Neutrophil (primary cell): ENCODE results near the gene RINL.
"Not testable (repeated sequence)": the region's sequence is repeated elsewhere in the genome, so short reads cannot be mapped to it uniquely, and the experiment has no call there.

Experiments
- H3K27ac ChIP-seq: fragments of 200-600 bp; sonication (generic); 2 replicates; pipeline ENCODE4 v1.5.1; 2016; ENCODE audit warnings: mild to moderate bottlenecking, moderate library complexity
- H3K27me3 ChIP-seq: fragments of 200-600 bp; sonication (generic); 2 replicates; pipeline ENCODE4 v1.6.0; 2016; ENCODE audit warnings: mild to moderate bottlenecking
- H3K36me3 ChIP-seq: fragments of 200-600 bp; sonication (generic); 2 replicates; pipeline ENCODE4 v1.5.1; 2017
- H3K4me1 ChIP-seq, 2 experiments: fragments of 200-600 bp in 1 of 2; sonication (generic) in 1 of 2; 1 replicate in 1 of 2; 2 replicates in 1 of 2; pipeline versions ENCODE4 v1.5.1 to v1.6.1; 2013 to 2016; ENCODE audit warnings: low read depth in 1 of 2, low read length in 1 of 2, mild to moderate bottlenecking in 1 of 2, moderate library complexity in 1 of 2; ENCODE audit not compliant: control insufficient read depth in 1 of 2, insufficient read depth in 1 of 2
- H3K4me3 ChIP-seq, 2 experiments: fragments of 200-600 bp in 1 of 2; sonication (generic) in 1 of 2; 1 replicate in 1 of 2; 2 replicates in 1 of 2; pipeline ENCODE4 v1.5.1; 2013 to 2016; ENCODE audit warnings: low read depth in 1 of 2, low read length in 1 of 2, mild to moderate bottlenecking in 1 of 2, moderate library complexity in 1 of 2
- H3K9me3 ChIP-seq: fragments of 200-600 bp; sonication (generic); 2 replicates; pipeline ENCODE4 v1.5.1; 2016
- TF ChIP-seq, protein P1 (sequence below): fragments of 200-600 bp; sonication (generic); IDR thresholded peaks from 2 replicates; pipeline ENCODE4 v1.5.1; 2016; ENCODE audit warnings: antibody characterized with exemption

The RINL gene

DNA sequence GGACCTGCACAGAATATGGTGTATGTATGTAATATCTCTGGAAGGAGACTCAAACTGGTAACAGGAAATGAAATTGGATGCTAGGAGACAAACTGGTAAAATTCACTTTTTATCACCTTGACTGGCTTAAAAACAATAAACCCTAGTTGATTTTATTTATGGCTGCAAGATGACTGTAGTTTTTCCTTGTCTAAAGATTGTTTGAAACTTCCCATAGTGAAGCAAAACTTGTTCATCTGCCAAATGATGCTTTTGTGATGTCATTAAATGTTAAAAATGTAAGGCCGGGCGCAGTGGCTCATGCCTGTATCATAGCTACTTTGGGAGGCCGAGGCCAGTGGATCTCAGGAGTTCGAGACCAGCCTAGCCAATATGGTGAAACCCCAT is 44.0 kb downstream of the RINL start:
- Histone ChIP-seq H3K27ac (no peak overlapping the region), H3K4me3 (no peak overlapping the region), H3K36me3 (peaks cover 39% of the 10 kb centered on the region), H3K27me3 (no peaks in the 10 kb centered on the region), H3K9me3 (no peaks in the 10 kb centered on the region), H3K4me1 (peaks cover 19 to 23% of the 10 kb centered on the region in 2 experiments)
- TF ChIP-seq, protein P1, sequence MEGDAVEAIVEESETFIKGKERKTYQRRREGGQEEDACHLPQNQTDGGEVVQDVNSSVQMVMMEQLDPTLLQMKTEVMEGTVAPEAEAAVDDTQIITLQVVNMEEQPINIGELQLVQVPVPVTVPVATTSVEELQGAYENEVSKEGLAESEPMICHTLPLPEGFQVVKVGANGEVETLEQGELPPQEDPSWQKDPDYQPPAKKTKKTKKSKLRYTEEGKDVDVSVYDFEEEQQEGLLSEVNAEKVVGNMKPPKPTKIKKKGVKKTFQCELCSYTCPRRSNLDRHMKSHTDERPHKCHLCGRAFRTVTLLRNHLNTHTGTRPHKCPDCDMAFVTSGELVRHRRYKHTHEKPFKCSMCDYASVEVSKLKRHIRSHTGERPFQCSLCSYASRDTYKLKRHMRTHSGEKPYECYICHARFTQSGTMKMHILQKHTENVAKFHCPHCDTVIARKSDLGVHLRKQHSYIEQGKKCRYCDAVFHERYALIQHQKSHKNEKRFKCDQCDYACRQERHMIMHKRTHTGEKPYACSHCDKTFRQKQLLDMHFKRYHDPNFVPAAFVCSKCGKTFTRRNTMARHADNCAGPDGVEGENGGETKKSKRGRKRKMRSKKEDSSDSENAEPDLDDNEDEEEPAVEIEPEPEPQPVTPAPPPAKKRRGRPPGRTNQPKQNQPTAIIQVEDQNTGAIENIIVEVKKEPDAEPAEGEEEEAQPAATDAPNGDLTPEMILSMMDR: no peak

DNA sequence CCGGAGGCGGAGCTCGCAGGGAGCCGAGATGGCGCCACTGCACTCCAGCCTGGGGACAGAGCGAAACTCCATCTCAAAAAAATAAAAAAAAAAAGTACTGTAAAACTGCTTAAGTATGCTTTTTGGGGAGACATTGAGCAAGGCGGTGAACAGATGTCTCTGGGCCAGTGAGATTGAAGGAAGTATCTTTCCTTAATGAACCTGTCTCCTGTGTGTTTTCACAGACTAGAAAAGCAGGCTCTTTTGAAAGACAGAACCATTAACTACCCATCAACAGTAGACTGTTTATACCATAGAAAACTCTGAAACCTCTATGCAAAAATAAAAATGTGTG is 45.0 kb downstream of the RINL start:
- TF ChIP-seq, protein P1: no peak
- Histone ChIP-seq H3K27me3 (no peaks in the 10 kb centered on the region), H3K27ac (no peak overlapping the region), H3K9me3 (no peaks in the 10 kb centered on the region), H3K4me1 (peaks cover 21 to 25% of the 10 kb centered on the region in 2 experiments), H3K36me3 (peaks cover 29% of the 10 kb centered on the region), H3K4me3 (no peak overlapping the region)

DNA sequence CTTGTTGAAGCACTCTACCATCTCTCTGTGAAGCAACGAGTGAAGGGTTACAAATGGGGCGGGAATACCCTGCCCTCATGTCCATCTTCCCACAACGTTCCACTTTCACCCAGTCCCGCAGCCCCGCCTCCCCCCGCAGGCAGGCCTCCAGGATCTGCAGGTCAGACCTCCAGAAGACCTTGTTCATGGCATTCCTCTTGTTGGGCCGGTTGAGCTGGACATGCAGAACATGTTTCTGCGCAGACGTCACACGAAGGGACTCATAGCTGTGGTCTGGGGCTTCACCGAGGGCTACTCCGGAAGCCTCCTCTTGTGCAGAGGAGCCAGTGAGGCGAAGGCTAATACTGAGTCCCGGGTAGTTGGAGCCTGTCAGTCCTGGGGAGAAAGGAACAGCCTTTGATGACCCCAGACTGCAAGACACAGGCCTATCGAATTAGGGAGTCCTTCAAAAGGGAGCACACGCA is 46.9 kb downstream of the RINL start:
- no peaks in the 10 kb centered on the region for H3K27me3 ChIP-seq
- peaks cover 21 to 25% of the 10 kb centered on the region in 2 experiments for H3K4me1 ChIP-seq
- TF ChIP-seq, protein P1: no peak
- peak overlapping the region; percentile 76 for H3K27ac ChIP-seq
- no peaks in the 10 kb centered on the region for H3K9me3 ChIP-seq
- peaks cover 18% of the 10 kb centered on the region for H3K36me3 ChIP-seq
- peak overlapping the region; percentile 89 to 90 for H3K4me3 ChIP-seq

DNA sequence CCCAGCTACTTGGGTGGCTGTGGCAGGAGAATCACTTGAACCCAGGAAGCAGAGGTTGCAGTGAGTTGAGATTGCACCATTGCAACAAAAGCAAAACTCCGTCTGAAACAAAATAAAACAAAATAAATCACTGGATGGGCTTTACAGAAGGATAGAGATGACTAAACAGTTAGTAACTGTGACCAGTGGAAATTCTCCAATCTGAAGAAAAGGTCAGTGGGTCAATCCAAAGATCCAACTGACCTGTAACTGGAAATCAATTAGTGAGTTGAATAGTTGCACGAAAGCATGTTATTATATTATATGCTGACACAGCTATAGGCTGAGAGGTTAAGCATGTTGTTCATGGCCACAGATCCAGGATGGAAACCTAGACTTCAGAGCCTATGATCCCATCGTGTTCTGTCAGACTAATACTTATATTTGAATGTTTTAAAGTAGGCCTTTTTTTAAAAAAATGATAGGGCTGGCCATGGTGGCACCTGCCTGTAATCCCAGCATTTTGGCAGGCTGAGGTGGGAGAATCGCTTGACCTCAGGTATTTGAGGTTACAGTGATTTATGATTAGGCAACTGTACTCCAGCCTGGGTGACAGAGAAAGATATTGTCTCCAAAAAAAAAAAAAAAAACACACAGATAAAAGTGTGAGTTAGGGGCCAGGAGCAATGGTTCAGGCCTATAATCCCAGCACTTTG is 47.9 kb downstream of the RINL start:
- Histone ChIP-seq H3K27me3 (no peaks in the 10 kb centered on the region), H3K4me3 (no peak overlapping the region), H3K36me3 (peaks cover 13% of the 10 kb centered on the region), H3K27ac (no peak overlapping the region), H3K9me3 (no peaks in the 10 kb centered on the region), H3K4me1 (peaks cover 21 to 25% of the 10 kb centered on the region in 2 experiments)
- TF ChIP-seq, protein P1: no peak

DNA sequence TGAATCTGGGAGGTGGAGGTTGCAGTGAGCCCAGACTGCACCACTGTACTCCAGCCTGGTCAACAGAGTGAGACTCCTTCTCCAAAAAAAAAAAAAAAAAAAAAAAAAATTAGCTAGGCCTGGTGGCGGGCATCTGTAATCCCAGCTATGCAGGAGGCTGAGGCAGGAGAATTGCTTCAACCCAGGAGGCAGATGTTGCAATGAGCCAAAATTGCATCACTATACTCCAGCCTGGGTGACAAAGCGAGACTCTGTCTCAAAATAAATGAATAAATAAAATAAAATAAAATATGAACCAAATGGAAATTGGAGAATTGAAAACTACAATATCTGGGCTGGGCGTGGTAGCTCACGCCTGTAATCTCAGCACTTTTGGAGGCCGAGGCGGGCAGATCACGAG is 48.9 kb downstream of the RINL start:
- not testable (repeated sequence) for H3K4me3 ChIP-seq, H3K27me3 ChIP-seq, H3K9me3 ChIP-seq, H3K27ac ChIP-seq
- H3K36me3 ChIP-seq: peaks cover 13% of the 10 kb centered on the region
- peaks cover 21 to 25% of the 10 kb centered on the region in 2 experiments for H3K4me1 ChIP-seq

DNA sequence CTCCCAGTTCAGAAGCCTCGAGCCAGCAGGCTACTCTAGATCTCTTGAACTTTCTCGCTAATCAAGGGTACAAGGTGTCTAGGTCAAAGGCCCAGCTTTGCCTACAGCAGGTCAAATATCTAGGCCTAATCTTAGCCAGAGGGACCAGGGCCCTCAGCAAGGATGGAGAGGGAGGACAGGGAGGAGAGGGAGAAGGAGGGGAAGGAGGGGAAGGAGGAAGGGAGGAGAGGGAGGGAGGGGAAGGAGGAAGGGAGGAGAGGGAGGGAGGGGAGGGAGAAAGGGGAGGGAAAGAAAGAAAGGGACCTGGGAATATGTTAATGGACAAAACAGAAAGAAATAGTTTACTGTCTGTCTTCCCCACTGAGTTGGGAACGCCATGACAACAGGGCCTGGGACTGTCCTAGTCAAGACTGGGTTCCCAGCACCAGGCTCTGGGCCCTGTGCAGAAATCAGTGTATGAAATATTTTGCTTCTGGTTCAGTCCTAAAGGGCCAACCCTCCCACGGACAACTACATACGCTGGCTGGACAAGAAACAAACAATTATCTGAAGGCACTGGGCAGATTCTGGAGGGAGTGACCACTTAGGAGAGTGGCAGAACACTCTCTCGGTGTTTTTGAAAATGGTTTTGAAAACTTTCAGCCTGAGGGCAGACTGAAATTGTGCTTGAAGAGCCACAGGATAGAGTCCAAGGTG is 51.1 kb downstream of the RINL start:
- no peak overlapping the region for H3K4me3 ChIP-seq
- H3K9me3 ChIP-seq: no peaks in the 10 kb centered on the region
- no peak overlapping the region for H3K27ac ChIP-seq
- TF ChIP-seq, protein P1: no peak
- H3K36me3 ChIP-seq: peaks cover 25% of the 10 kb centered on the region
- H3K4me1 ChIP-seq: peaks cover 17 to 21% of the 10 kb centered on the region in 2 experiments
- H3K27me3 ChIP-seq: no peaks in the 10 kb centered on the region

DNA sequence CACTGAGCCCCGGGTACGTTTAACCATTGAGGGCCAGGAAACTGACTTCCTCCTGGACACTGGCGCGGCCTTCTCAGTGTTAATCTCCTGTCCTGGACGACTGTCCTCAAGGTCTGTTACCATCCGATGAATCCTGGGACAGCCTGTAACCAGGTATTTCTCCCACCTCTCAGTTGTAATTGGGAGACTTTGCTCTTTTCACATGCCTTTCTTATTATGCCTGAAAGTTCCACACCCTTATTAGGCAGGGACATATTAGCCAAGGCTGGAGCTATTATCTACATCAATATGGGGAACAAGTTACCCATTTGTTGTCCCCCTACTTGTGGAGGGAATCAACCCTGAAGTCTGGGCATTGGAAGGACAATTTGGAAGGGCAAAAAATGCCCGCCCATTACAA is 52.1 kb downstream of the RINL start:
- H3K27ac ChIP-seq, H3K4me3 ChIP-seq, H3K9me3 ChIP-seq, H3K27me3 ChIP-seq: not testable (repeated sequence)
- peaks cover 26% of the 10 kb centered on the region for H3K36me3 ChIP-seq
- peaks cover 10 to 13% of the 10 kb centered on the region in 2 experiments for H3K4me1 ChIP-seq

DNA sequence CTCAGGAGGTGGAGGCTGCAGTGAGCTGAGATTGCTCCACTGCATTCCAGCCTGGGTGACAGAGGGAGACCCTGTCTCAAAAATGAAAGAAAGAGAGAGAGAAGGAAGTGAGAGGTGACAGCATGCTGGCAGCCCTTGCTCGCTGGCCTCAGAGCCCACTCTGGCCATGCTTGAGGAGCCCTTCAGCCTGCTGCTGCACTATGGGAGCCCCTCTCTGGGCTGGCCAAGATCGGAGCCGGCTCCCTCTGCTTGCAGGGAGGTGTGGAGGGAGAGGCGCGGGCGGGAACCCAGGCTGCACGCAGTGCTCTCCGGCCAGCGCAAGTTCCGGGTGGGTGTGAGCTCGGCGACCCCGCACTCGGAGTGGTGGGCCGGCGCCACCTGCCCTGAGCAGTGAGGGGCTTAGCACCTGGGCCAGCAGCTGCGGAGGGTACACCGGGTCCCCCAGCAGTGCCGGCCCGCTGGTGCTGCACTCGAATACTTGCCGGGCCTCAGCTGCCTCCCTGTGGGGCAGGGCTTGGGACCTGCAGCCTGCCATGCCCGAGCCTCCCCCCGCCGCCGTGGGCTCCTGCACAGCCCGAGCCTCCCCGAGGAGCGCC is 56.7 kb downstream of the RINL start:
- H3K4me1 ChIP-seq, H3K4me3 ChIP-seq, H3K9me3 ChIP-seq, H3K27me3 ChIP-seq, H3K27ac ChIP-seq: not testable (repeated sequence)
- peaks cover 36% of the 10 kb centered on the region for H3K36me3 ChIP-seq
